GM23248 (cell line): ENCODE results near the gene CACNA1C. TPM values are rescaled to one million over a fixed set of nuclear protein-coding genes. Genes with fewer than 3 reads are reported as not detected.

Experiments
- DNase-seq: peaks from one replicate; pipeline ENCODE4 v3.0.0-alpha.2; 2015
- H2AFZ ChIP-seq: fragments of 200-600 bp; sonication (generic); 2 replicates; pipeline ENCODE4 v1.6.1; 2016; ENCODE audit warnings: antibody characterized with exemption
- H3F3A ChIP-seq: fragments of 200-600 bp; sonication (generic); 2 replicates; pipeline ENCODE4 v1.6.1; 2016; ENCODE audit warnings: mild to moderate bottlenecking, antibody characterized with exemption, mixed run types; ENCODE audit not compliant: insufficient read depth
- H3K27ac ChIP-seq: fragments of 200-600 bp; sonication (generic); 2 replicates; pipeline ENCODE4 v1.5.1; 2016; ENCODE audit warnings: mild to moderate bottlenecking
- H3K27me3 ChIP-seq: fragments of 200-600 bp; sonication (generic); replicated peaks from 2 replicates; pipeline ENCODE4 v1.6.1; 2016; ENCODE audit warnings: mild to moderate bottlenecking; ENCODE audit not compliant: insufficient read depth
- H3K36me3 ChIP-seq: fragments of 200-600 bp; sonication (generic); 2 replicates; pipeline ENCODE4 v1.6.1; 2016; ENCODE audit warnings: low read depth, mild to moderate bottlenecking
- H3K4me1 ChIP-seq: fragments of 200-600 bp; sonication (generic); 2 replicates; pipeline ENCODE4 v1.6.1; 2016; ENCODE audit warnings: mild to moderate bottlenecking; ENCODE audit not compliant: insufficient read depth
- H3K4me2 ChIP-seq: fragments of 200-600 bp; sonication (generic); one replicate; pipeline ENCODE4 v1.6.1; 2016; ENCODE audit warnings: mild to moderate bottlenecking; ENCODE audit not compliant: unreplicated experiment
- H3K4me3 ChIP-seq: fragments of 200-600 bp; sonication (generic); 2 replicates; pipeline ENCODE4 v1.5.1; 2016; ENCODE audit warnings: mild to moderate bottlenecking
- H3K79me2 ChIP-seq: fragments of 200-600 bp; sonication (generic); 2 replicates; pipeline ENCODE4 v1.6.1; 2016; ENCODE audit warnings: mild to moderate bottlenecking; ENCODE audit not compliant: insufficient read depth
- H3K9ac ChIP-seq: fragments of 200-600 bp; sonication (generic); 2 replicates; pipeline ENCODE4 v1.6.1; 2016; ENCODE audit warnings: mild to moderate bottlenecking
- H3K9me2 ChIP-seq: fragments of 200-600 bp; sonication (generic); 2 replicates; pipeline ENCODE4 v1.6.1; 2016; ENCODE audit warnings: mixed run types, mild to moderate bottlenecking, moderate library complexity; ENCODE audit not compliant: insufficient read depth
- H3K9me3 ChIP-seq: fragments of 200-600 bp; sonication (generic); one replicate; pipeline ENCODE4 v1.6.1; 2017; ENCODE audit warnings: low read depth
- H4K20me1 ChIP-seq: fragments of 200-600 bp; sonication (generic); 2 replicates; pipeline ENCODE4 v1.6.0; 2016; ENCODE audit not compliant: insufficient read depth
- EZH2 ChIP-seq: fragments of 200-600 bp; sonication (generic); IDR thresholded peaks from 2 replicates; pipeline ENCODE4 v1.6.1; 2018; ENCODE audit warnings: antibody characterized with exemption, mild to moderate bottlenecking; ENCODE audit not compliant: insufficient read depth, poor library complexity, severe bottlenecking
- EZH2phosphoT487 ChIP-seq: fragments of 200-600 bp; sonication (generic); IDR thresholded peaks from 2 replicates; pipeline ENCODE4 v1.6.1; 2018; ENCODE audit warnings: antibody characterized with exemption, moderate library complexity, mild to moderate bottlenecking, low read depth; ENCODE audit not compliant: insufficient read depth
- WGBS, 2 experiments: methylation state at CpG; one replicate each; pipeline ENCODE4 v1.1.6; 2015 to 2017; ENCODE audit warnings: low lambda C conversion rate in 2 of 2, low coverage in 1 of 2; ENCODE audit errors: missing lambda C conversion rate in 2 of 2; 5-methylcytosine and 5-hydroxymethylcytosine counted together
- in situ Hi-C: fragments of 300-500 bp; cut with MboI; formaldehyde crosslinking; loops from 2 replicates; pipeline ENCODE4 v1.15.0; 2020
- polyA plus RNA-seq: library from polyadenylated mRNA; unstranded; fragments of >200 nt; fragmentation: Nextera tagmentation; extraction: Ambion mirVana; gene quantifications from 2 replicates; pipeline ENCODE4 v1.2.1, GENCODE V29; 2016
- total RNA-seq: library from RNA; depleted of rRNA; stranded (reverse); fragments of >200 nt; shearing (Covaris generic); gene quantifications from 2 replicates; pipeline ENCODE4 v1.2.3, GENCODE V29; 2014

CACNA1C gene
- total and polyA plus RNA-seq, 2 experiments from 2014 or later = 4.9 to 11.5 TPM

GRCh38 chr12:2014231-2014630, 38.6 kb upstream of the CACNA1C start:
- H3K36me3 ChIP-seq = no peaks in the 10 kb centered on the region
- no peaks in the 10 kb centered on the region for H4K20me1 ChIP-seq
- H2AFZ ChIP-seq = peak overlapping the region; percentile 14; the same call in 1 of the 2 replicates
- H3F3A ChIP-seq = no peaks in the 10 kb centered on the region
- no peaks in the 10 kb centered on the region for H3K4me1 ChIP-seq
- in situ Hi-C loops = no loop called here
- no peaks in the 10 kb centered on the region for H3K9me3 ChIP-seq
- 96 to 97% methylated on average over 4 of the region's 4 CpGs for WGBS, 2 experiments
- H3K9ac ChIP-seq = no peak overlapping the region
- H3K4me3 ChIP-seq = no peak overlapping the region
- no peaks in the 10 kb centered on the region for H3K9me2 ChIP-seq
- no peak overlapping the region for H3K4me2 ChIP-seq
- no peak for DNase-seq
- no peak for TF ChIP-seq EZH2
- no peak for TF ChIP-seq EZH2phosphoT487
- H3K27me3 ChIP-seq = no peaks in the 10 kb centered on the region
- no peak overlapping the region for H3K27ac ChIP-seq
- H3K79me2 ChIP-seq = no peaks in the 10 kb centered on the region

GRCh38 chr12:2016862-2017545, 35.8 kb upstream of the CACNA1C start:
- no peak for DNase-seq
- H2AFZ ChIP-seq = no peak overlapping the region
- in situ Hi-C loops = no loop called here
- H3K9ac ChIP-seq = no peak overlapping the region
- no peaks in the 10 kb centered on the region for H3K79me2 ChIP-seq
- no peak overlapping the region for H3K27ac ChIP-seq
- H3F3A ChIP-seq = no peaks in the 10 kb centered on the region
- no peak overlapping the region for H3K4me3 ChIP-seq
- 74 to 78% methylated on average over 9 of the region's 9 CpGs for WGBS, 2 experiments
- no peak overlapping the region for H3K4me2 ChIP-seq
- no peaks in the 10 kb centered on the region for H4K20me1 ChIP-seq
- no peaks in the 10 kb centered on the region for H3K9me3 ChIP-seq
- no peaks in the 10 kb centered on the region for H3K27me3 ChIP-seq
- no peaks in the 10 kb centered on the region for H3K4me1 ChIP-seq
- H3K36me3 ChIP-seq = no peaks in the 10 kb centered on the region
- no peak for TF ChIP-seq EZH2phosphoT487
- TF ChIP-seq EZH2 = no peak
- no peaks in the 10 kb centered on the region for H3K9me2 ChIP-seq

- Histone ChIP-seq H3K27me3 (peaks cover 2% of the 10 kb centered on the region; the same call in 1 of the 2 replicates), H3K79me2 (no peaks in the 10 kb centered on the region), H3K27ac (no peak overlapping the region), H3K9me2 (no peaks in the 10 kb centered on the region), H3K4me2 (no peak overlapping the region), H2AFZ (no peak overlapping the region), H3K36me3 (no peaks in the 10 kb centered on the region), H3K4me1 (no peaks in the 10 kb centered on the region), H3K4me3 (no peak overlapping the region), H3K9ac (no peak overlapping the region), H4K20me1 (no peaks in the 10 kb centered on the region), H3K9me3 (no peaks in the 10 kb centered on the region), H3F3A (no peaks in the 10 kb centered on the region)
- TF ChIP-seq EZH2 (no peak), EZH2phosphoT487 (no peak)
- 63% methylated on average over 12 of the region's 12 CpGs for WGBS, 2 experiments
- in situ Hi-C loops = no loop called here
- DNase-seq = peak; percentile 20
These were observed 35.0 kb upstream of the CACNA1C start for GRCh38 chr12:2017546-2018337.

GRCh38 chr12:2018391-2018790, 34.4 kb upstream of the CACNA1C start:
- Histone ChIP-seq H3K79me2 (no peaks in the 10 kb centered on the region), H2AFZ (no peak overlapping the region), H3K4me1 (no peaks in the 10 kb centered on the region), H3K9me2 (no peaks in the 10 kb centered on the region), H3K4me2 (no peak overlapping the region), H3K27ac (no peak overlapping the region), H3K9me3 (no peaks in the 10 kb centered on the region), H3K4me3 (no peak overlapping the region), H3K9ac (no peak overlapping the region), H3K36me3 (no peaks in the 10 kb centered on the region), H4K20me1 (no peaks in the 10 kb centered on the region), H3K27me3 (peaks cover 8% of the 10 kb centered on the region; the same call in 1 of the 2 replicates), H3F3A (no peaks in the 10 kb centered on the region)
- in situ Hi-C loops = no loop called here
- no peak for TF ChIP-seq EZH2
- no peak for TF ChIP-seq EZH2phosphoT487
- no peak for DNase-seq
- WGBS, 2 experiments = 67 to 68% methylated on average over 7 of the region's 7 CpGs
